Stimulated activated CD4-positive, alpha-beta T cell treated with anti-CD3 and anti-CD28 coated beads, Interleukin-4, amount 100 ng/mL, for 24 hours (primary cell): ENCODE data around the gene CREB5.

Source experiments
- DNase-seq: peaks from one replicate; pipeline ENCODE4 v3.0.0-alpha.2; 2020

CREB5 gene

GRCh38 chr7:28554802-28555471 is 142.6 kb downstream of the CREB5 start:
- DNase-seq: no peak

- no peak for DNase-seq
Measured at GRCh38 chr7:28556025-28556424, 143.7 kb downstream of the CREB5 start.

- no peak for DNase-seq
Measured at GRCh38 chr7:28556671-28557070, 144.4 kb downstream of the CREB5 start.

- no peak for DNase-seq
Measured at GRCh38 chr7:28558236-28558635, 145.9 kb downstream of the CREB5 start.

- DNase-seq: no peak
Measured at GRCh38 chr7:28560767-28561166, 148.4 kb downstream of the CREB5 start.

- DNase-seq: no peak
Measured at GRCh38 chr7:28564033-28564432, 151.7 kb downstream of the CREB5 start.

GRCh38 chr7:28564755-28565374 is 152.5 kb downstream of the CREB5 start:
- no peak for DNase-seq

GRCh38 chr7:28565980-28566379 is 153.7 kb downstream of the CREB5 start:
- no peak for DNase-seq

GRCh38 chr7:28570113-28570969 is 158.0 kb downstream of the CREB5 start:
- DNase-seq: no peak

- DNase-seq: no peak
Measured at GRCh38 chr7:28570970-28571288, 158.6 kb downstream of the CREB5 start.

- DNase-seq: no peak
Measured at GRCh38 chr7:28571405-28571804, 159.1 kb downstream of the CREB5 start.

- no peak for DNase-seq
Measured at GRCh38 chr7:28572321-28573058, 160.2 kb downstream of the CREB5 start.

GRCh38 chr7:28573059-28573553 is 160.8 kb downstream of the CREB5 start:
- no peak for DNase-seq

GRCh38 chr7:28573651-28574301 is 161.5 kb downstream of the CREB5 start:
- no peak for DNase-seq

GRCh38 chr7:28575241-28575643 is 162.9 kb downstream of the CREB5 start:
- no peak for DNase-seq

- DNase-seq: no peak
Measured at GRCh38 chr7:28576656-28577055, 164.3 kb downstream of the CREB5 start.

- DNase-seq: no peak
Measured at GRCh38 chr7:28579571-28579970, 167.3 kb downstream of the CREB5 start.

- DNase-seq: no peak
Measured at GRCh38 chr7:28580665-28581064, 168.3 kb downstream of the CREB5 start.

GRCh38 chr7:28581351-28581750 is 169.0 kb downstream of the CREB5 start:
- DNase-seq: no peak

- DNase-seq: no peak
Measured at GRCh38 chr7:28582226-28582625, 169.9 kb downstream of the CREB5 start.

- no peak for DNase-seq
Measured at GRCh38 chr7:28584235-28584634, 171.9 kb downstream of the CREB5 start.

GRCh38 chr7:28586736-28587135 is 174.4 kb downstream of the CREB5 start:
- no peak for DNase-seq

GRCh38 chr7:28587211-28587610 is 174.9 kb downstream of the CREB5 start:
- DNase-seq: no peak
